A673 (cell line): ENCODE data around the gene SMG7. TPM values are rescaled to one million over a fixed set of nuclear protein-coding genes. Genes with fewer than 3 reads are reported as not detected.

Experiments used
- BruUV-seq: library from RNA; stranded (reverse); fragments of 400-500 nt; replicated peaks from 2 replicates; lab custom pipeline; 2021; lab: Mats Ljungman, UMichigan
- CTCF ChIA-PET: fragments of 300-600 bp; sonication (Branson Sonifier 250); formaldehyde crosslinking; loops from one replicate; lab custom pipeline; 2022; ENCODE audit warnings: antibody characterized with exemption; lab: Charles Lee
- POLR2A ChIA-PET: fragments of 300-600 bp; sonication (Branson Sonifier 250); formaldehyde crosslinking; loops from one replicate; lab custom pipeline; 2022; ENCODE audit warnings: antibody characterized with exemption; ENCODE audit not compliant: low non-redundant PET; lab: Charles Lee
- DNase-seq: peaks from one replicate; pipeline ENCODE4 v3.0.0-alpha.2; 2015; ENCODE audit warnings: low spot score
- H3K27ac ChIP-seq: fragments of 200-600 bp; sonication (generic); 2 replicates; pipeline ENCODE4 v1.5.1; 2016; ENCODE audit warnings: mixed run types, low read depth, mild to moderate bottlenecking, mixed read lengths, antibody characterized with exemption, low read length; ENCODE audit not compliant: poor library complexity, severe bottlenecking
- H3K27me3 ChIP-seq: fragments of 200-600 bp; sonication (generic); replicated peaks from 2 replicates; pipeline ENCODE4 v1.6.1; 2017; ENCODE audit warnings: mixed run types, low read depth, mild to moderate bottlenecking, mixed read lengths, antibody characterized with exemption, low read length; ENCODE audit not compliant: insufficient read depth, poor library complexity
- H3K36me3 ChIP-seq: fragments of 200-600 bp; sonication (generic); 2 replicates; pipeline ENCODE4 v1.6.1; 2016; ENCODE audit warnings: mixed run types, mild to moderate bottlenecking, mixed read lengths, antibody characterized with exemption, low read length; ENCODE audit not compliant: insufficient read depth, poor library complexity, severe bottlenecking
- H3K4me1 ChIP-seq: fragments of 200-600 bp; sonication (generic); 2 replicates; pipeline ENCODE4 v1.6.1; 2017; ENCODE audit warnings: mixed run types, mild to moderate bottlenecking, mixed read lengths, antibody characterized with exemption, low read length; ENCODE audit not compliant: insufficient read depth, poor library complexity, severe bottlenecking
- H3K4me3 ChIP-seq: fragments of 200-600 bp; sonication (generic); 2 replicates; pipeline ENCODE4 v1.5.1; 2016; ENCODE audit warnings: low read depth, mixed run types, mild to moderate bottlenecking, mixed read lengths, low read length; ENCODE audit not compliant: poor library complexity, severe bottlenecking
- H3K9me3 ChIP-seq: fragments of 200-600 bp; sonication (generic); 2 replicates; pipeline ENCODE4 v1.6.1; 2016; ENCODE audit warnings: mixed run types, low read depth, mild to moderate bottlenecking, mixed read lengths, antibody characterized with exemption, low read length; ENCODE audit not compliant: poor library complexity, severe bottlenecking
- CTCF ChIP-seq: fragments of 300-800, 200-600 bp; sonication (generic); conservative IDR thresholded peaks from 2 replicates; pipeline ENCODE4 v1.5.1; 2017; ENCODE audit warnings: low read depth, mild to moderate bottlenecking, antibody characterized with exemption, low read length, moderate library complexity, mixed read lengths
- EZH2 ChIP-seq: fragments of 200-600 bp; sonication (generic); IDR thresholded peaks from 2 replicates; pipeline ENCODE4 v1.6.1; 2017; ENCODE audit warnings: borderline replicate concordance, low read depth, mild to moderate bottlenecking, mixed read lengths, antibody characterized with exemption, low read length; ENCODE audit not compliant: poor library complexity, severe bottlenecking
- intact Hi-C: fragments of 100-400 bp; cut with micrococcal nuclease; formaldehyde crosslinking; loops from one replicate; pipeline ENCODE4 v1.10.0; 2022; ENCODE audit not compliant: unreplicated experiment
- total RNA-seq: library from RNA; stranded (reverse); gene quantifications from 2 replicates; pipeline ENCODE4 v1.2.3, GENCODE V29; 2021

Gene SMG7
- total RNA-seq, 1 experiment from 2014 or later = 90.7 TPM

- POLR2A ChIA-PET = no interaction called here
- no peaks in the 10 kb centered on the region for H3K4me1 ChIP-seq
- no peak for TF ChIP-seq CTCF
- TF ChIP-seq EZH2 = no peak
- H3K9me3 ChIP-seq = no peaks in the 10 kb centered on the region
- H3K27me3 ChIP-seq = peaks cover 16% of the 10 kb centered on the region
- no TSS peak for BruUV-seq
- H3K27ac ChIP-seq = no peak overlapping the region
- H3K4me3 ChIP-seq = no peak overlapping the region
- CTCF ChIA-PET = no interaction called here
- no peak for DNase-seq
- intact Hi-C loops = no loop called here
- no peaks in the 10 kb centered on the region for H3K36me3 ChIP-seq
These were observed 36.8 kb upstream of the SMG7 start for GRCh38 chr1:183435497-183435896.

GRCh38 chr1:183438060-183438459, 34.2 kb upstream of the SMG7 start:
- no peaks in the 10 kb centered on the region for H3K36me3 ChIP-seq
- no TSS peak for BruUV-seq
- TF ChIP-seq CTCF (no peak), EZH2 (no peak)
- POLR2A ChIA-PET = no interaction called here
- CTCF ChIA-PET = no interaction called here
- DNase-seq = no peak
- H3K27ac ChIP-seq = no peak overlapping the region
- H3K4me1 ChIP-seq = no peaks in the 10 kb centered on the region
- H3K4me3 ChIP-seq = no peak overlapping the region
- no peaks in the 10 kb centered on the region for H3K9me3 ChIP-seq
- H3K27me3 ChIP-seq = peaks cover 16% of the 10 kb centered on the region
- intact Hi-C loops = no loop called here

GRCh38 chr1:183443011-183443410, 29.3 kb upstream of the SMG7 start:
- H3K9me3 ChIP-seq = no peaks in the 10 kb centered on the region
- no peaks in the 10 kb centered on the region for H3K4me1 ChIP-seq
- H3K27ac ChIP-seq = no peak overlapping the region
- H3K36me3 ChIP-seq = no peaks in the 10 kb centered on the region
- ChIA-PET CTCF (no interaction called here), POLR2A (interaction anchor here (0.5 kb wide), 1 partner anchor 53 kb away, joined by 5 read pairs; no protein-coding TSS in a partner anchor)
- no TSS peak for BruUV-seq
- no peak overlapping the region for H3K4me3 ChIP-seq
- TF ChIP-seq CTCF (no peak), EZH2 (no peak)
- DNase-seq = no peak
- H3K27me3 ChIP-seq = peaks cover 13% of the 10 kb centered on the region
- intact Hi-C loops = no loop called here
